SK-N-SH treated with all-trans-retinoic acid at 6 μM for 48 hours (cell line): ENCODE results near the gene FGD3.

Source experiments
- ATAC-seq: fragments of 200-7000 bp; cut with Tn5 transposase; 3 replicates; pipeline ENCODE4 v1.9.1; 2020; ENCODE audit warnings: mild to moderate bottlenecking, moderate library complexity
- ARNTL ChIP-seq: fragments of 450-650 bp; formaldehyde crosslinking; IDR thresholded peaks from 2 replicates; pipeline ENCODE4 v1.5.0; 2020; ENCODE audit warnings: low read depth, mild to moderate bottlenecking, moderate library complexity, borderline replicate concordance
- BACH2 ChIP-seq: fragments of 250-450 bp; sonication (Bioruptor Pico); IDR thresholded peaks from 2 replicates; pipeline ENCODE4 v1.9.0; 2021; ENCODE audit warnings: mild to moderate bottlenecking, borderline replicate concordance
- CSDC2 ChIP-seq: fragments of 250-450 bp; sonication (Bioruptor Pico); IDR thresholded peaks from 2 replicates; pipeline ENCODE4 v1.5.0; 2020; ENCODE audit warnings: mild to moderate bottlenecking, moderate library complexity
- ESRRG ChIP-seq: fragments of 250-450 bp; sonication (Bioruptor Pico); IDR thresholded peaks from 2 replicates; pipeline ENCODE4 v1.6.1; 2021; ENCODE audit warnings: mild to moderate bottlenecking
- GLIS3 ChIP-seq: fragments of 250-450 bp; sonication (Bioruptor Pico); IDR thresholded peaks from 2 replicates; pipeline ENCODE4 v1.5.0; 2020; ENCODE audit warnings: mild to moderate bottlenecking, moderate library complexity
- ISL1 ChIP-seq: fragments of 250-450 bp; sonication (Bioruptor Pico); IDR thresholded peaks from 2 replicates; pipeline ENCODE4 v2.1.2; 2022; ENCODE audit warnings: mild to moderate bottlenecking, moderate library complexity
- OSR1 ChIP-seq: fragments of 250-450 bp; sonication (Bioruptor Pico); IDR thresholded peaks from 2 replicates; pipeline ENCODE4 v1.8.0; 2022; ENCODE audit warnings: moderate library complexity, mild to moderate bottlenecking, inconsistent platforms
- PPARA ChIP-seq: fragments of 250-450 bp; sonication (Bioruptor Pico); IDR thresholded peaks from 2 replicates; pipeline ENCODE4 v1.5.0; 2020; ENCODE audit warnings: mild to moderate bottlenecking, borderline replicate concordance
- RARB ChIP-seq: fragments of 250-450 bp; sonication (Bioruptor Pico); IDR thresholded peaks from 2 replicates; pipeline ENCODE4 v1.8.0; 2021; ENCODE audit warnings: mild to moderate bottlenecking, moderate library complexity
- SNAI2 ChIP-seq: fragments of 250-450 bp; sonication (Bioruptor Pico); IDR thresholded peaks from 2 replicates; pipeline ENCODE4 v1.5.0; 2020; ENCODE audit warnings: mild to moderate bottlenecking, moderate library complexity
- TCF4 ChIP-seq: fragments of 250-450 bp; sonication (Bioruptor Pico); IDR thresholded peaks from 2 replicates; pipeline ENCODE4 v1.8.0; 2021; ENCODE audit warnings: mild to moderate bottlenecking, moderate library complexity, borderline replicate concordance
- TOX ChIP-seq: fragments of 250-450 bp; sonication (Bioruptor Pico); IDR thresholded peaks from 2 replicates; pipeline ENCODE4 v1.8.0; 2021; ENCODE audit warnings: mild to moderate bottlenecking, moderate library complexity, borderline replicate concordance
- ZC3H10 ChIP-seq: fragments of 250-450 bp; sonication (Bioruptor Pico); IDR thresholded peaks from 2 replicates; pipeline ENCODE4 v1.5.1; 2021; ENCODE audit warnings: mild to moderate bottlenecking, moderate library complexity
- ZFP3 ChIP-seq: fragments of 250-450 bp; sonication (Bioruptor Pico); IDR thresholded peaks from 2 replicates; pipeline ENCODE4 v1.5.0; 2020; ENCODE audit warnings: mild to moderate bottlenecking, moderate library complexity
- ZFP30 ChIP-seq: fragments of 450-650 bp; formaldehyde crosslinking; IDR thresholded peaks from 2 replicates; pipeline ENCODE4 v1.5.0; 2022; ENCODE audit warnings: mild to moderate bottlenecking, moderate library complexity
- ZNF565 ChIP-seq: fragments of 450-650 bp; formaldehyde crosslinking; conservative IDR thresholded peaks from 2 replicates; pipeline ENCODE4 v1.5.0; 2020; ENCODE audit warnings: low read depth, mild to moderate bottlenecking, moderate library complexity
- ZNF70 ChIP-seq: fragments of 450-650 bp; formaldehyde crosslinking; IDR thresholded peaks from 2 replicates; pipeline ENCODE4 v1.5.0; 2020; ENCODE audit warnings: mild to moderate bottlenecking, moderate library complexity
- TF ChIP-seq, protein P1 (sequence below): fragments of 250-450 bp; sonication (Bioruptor Pico); IDR thresholded peaks from 2 replicates; pipeline ENCODE4 v1.8.0; 2021; ENCODE audit warnings: low read depth, mild to moderate bottlenecking, moderate library complexity, borderline replicate concordance
- TF ChIP-seq, protein P2 (sequence below): fragments of 250-450 bp; sonication (Bioruptor Pico); IDR thresholded peaks from 2 replicates; pipeline ENCODE4 v1.5.0; 2020; ENCODE audit warnings: mild to moderate bottlenecking, moderate library complexity
- TF ChIP-seq, protein P3 (sequence below): fragments of 250-450 bp; sonication (Bioruptor Pico); IDR thresholded peaks from 2 replicates; pipeline ENCODE4 v1.5.1; 2020; ENCODE audit warnings: low read depth, mild to moderate bottlenecking, moderate library complexity

The FGD3 gene

DNA sequence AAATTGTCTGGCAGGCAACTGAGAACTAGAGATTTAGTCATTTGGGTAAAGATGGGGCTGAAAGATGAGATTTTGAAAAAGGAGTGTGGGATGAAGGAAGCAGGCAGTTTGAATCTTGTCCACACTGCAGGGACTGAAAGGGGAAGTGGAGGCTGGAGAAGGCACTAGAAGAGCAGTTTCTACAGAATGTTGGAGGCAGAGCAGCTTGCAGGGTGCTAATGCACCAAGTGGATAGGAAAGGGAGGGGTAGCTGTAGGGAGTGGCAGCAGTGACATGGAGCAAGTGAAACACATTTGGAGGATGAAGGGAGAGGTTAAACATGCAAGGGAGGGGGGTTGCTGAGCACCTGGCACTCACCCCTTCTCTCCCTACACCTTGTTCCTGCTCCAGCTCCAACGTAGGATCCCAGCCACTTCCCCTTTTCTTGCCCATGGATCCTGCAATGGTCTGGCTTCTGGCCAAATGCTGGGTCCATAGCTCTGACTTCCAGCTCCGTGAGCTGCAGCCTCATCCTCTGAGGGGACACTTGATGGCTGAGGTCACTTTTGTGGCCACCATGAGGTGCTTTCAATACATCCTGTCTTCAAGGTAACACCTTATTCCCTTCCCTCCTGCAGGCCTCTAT, 30.0 kb upstream of the FGD3 start:
- ATAC-seq: no peak
- TF ChIP-seq GLIS3 (CRISPR knock-in tag): no peak
- no peak for TF ChIP-seq ARNTL
- TF ChIP-seq, protein P1, sequence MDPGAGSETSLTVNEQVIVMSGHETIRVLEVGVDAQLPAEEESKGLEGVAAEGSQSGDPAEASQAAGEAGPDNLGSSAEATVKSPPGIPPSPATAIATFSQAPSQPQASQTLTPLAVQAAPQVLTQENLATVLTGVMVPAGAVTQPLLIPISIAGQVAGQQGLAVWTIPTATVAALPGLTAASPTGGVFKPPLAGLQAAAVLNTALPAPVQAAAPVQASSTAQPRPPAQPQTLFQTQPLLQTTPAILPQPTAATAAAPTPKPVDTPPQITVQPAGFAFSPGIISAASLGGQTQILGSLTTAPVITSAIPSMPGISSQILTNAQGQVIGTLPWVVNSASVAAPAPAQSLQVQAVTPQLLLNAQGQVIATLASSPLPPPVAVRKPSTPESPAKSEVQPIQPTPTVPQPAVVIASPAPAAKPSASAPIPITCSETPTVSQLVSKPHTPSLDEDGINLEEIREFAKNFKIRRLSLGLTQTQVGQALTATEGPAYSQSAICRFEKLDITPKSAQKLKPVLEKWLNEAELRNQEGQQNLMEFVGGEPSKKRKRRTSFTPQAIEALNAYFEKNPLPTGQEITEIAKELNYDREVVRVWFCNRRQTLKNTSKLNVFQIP (CRISPR knock-in tag): no peak
- TF ChIP-seq ZC3H10 (CRISPR knock-in tag): no peak
- TF ChIP-seq OSR1 (CRISPR knock-in tag): no peak
- TF ChIP-seq RARB (CRISPR knock-in tag): no peak
- TF ChIP-seq PPARA (CRISPR knock-in tag): no peak
- TF ChIP-seq, protein P2, sequence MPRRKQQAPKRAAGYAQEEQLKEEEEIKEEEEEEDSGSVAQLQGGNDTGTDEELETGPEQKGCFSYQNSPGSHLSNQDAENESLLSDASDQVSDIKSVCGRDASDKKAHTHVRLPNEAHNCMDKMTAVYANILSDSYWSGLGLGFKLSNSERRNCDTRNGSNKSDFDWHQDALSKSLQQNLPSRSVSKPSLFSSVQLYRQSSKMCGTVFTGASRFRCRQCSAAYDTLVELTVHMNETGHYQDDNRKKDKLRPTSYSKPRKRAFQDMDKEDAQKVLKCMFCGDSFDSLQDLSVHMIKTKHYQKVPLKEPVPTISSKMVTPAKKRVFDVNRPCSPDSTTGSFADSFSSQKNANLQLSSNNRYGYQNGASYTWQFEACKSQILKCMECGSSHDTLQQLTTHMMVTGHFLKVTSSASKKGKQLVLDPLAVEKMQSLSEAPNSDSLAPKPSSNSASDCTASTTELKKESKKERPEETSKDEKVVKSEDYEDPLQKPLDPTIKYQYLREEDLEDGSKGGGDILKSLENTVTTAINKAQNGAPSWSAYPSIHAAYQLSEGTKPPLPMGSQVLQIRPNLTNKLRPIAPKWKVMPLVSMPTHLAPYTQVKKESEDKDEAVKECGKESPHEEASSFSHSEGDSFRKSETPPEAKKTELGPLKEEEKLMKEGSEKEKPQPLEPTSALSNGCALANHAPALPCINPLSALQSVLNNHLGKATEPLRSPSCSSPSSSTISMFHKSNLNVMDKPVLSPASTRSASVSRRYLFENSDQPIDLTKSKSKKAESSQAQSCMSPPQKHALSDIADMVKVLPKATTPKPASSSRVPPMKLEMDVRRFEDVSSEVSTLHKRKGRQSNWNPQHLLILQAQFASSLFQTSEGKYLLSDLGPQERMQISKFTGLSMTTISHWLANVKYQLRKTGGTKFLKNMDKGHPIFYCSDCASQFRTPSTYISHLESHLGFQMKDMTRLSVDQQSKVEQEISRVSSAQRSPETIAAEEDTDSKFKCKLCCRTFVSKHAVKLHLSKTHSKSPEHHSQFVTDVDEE (CRISPR knock-in tag): no peak
- TF ChIP-seq ZFP30 (CRISPR knock-in tag): no peak
- TF ChIP-seq ZFP3 (CRISPR knock-in tag): no peak
- no peak for TF ChIP-seq SNAI2 (CRISPR knock-in tag)
- no peak for TF ChIP-seq ESRRG (CRISPR knock-in tag)
- no peak for TF ChIP-seq ISL1 (CRISPR knock-in tag)
- no peak for TF ChIP-seq CSDC2
- no peak for TF ChIP-seq ZNF565 (CRISPR knock-in tag)
- TF ChIP-seq, protein P3, sequence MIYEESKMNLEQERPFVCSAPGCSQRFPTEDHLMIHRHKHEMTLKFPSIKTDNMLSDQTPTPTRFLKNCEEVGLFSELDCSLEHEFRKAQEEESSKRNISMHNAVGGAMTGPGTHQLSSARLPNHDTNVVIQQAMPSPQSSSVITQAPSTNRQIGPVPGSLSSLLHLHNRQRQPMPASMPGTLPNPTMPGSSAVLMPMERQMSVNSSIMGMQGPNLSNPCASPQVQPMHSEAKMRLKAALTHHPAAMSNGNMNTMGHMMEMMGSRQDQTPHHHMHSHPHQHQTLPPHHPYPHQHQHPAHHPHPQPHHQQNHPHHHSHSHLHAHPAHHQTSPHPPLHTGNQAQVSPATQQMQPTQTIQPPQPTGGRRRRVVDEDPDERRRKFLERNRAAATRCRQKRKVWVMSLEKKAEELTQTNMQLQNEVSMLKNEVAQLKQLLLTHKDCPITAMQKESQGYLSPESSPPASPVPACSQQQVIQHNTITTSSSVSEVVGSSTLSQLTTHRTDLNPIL (CRISPR knock-in tag): no peak
- TF ChIP-seq BACH2 (CRISPR knock-in tag): no peak

DNA sequence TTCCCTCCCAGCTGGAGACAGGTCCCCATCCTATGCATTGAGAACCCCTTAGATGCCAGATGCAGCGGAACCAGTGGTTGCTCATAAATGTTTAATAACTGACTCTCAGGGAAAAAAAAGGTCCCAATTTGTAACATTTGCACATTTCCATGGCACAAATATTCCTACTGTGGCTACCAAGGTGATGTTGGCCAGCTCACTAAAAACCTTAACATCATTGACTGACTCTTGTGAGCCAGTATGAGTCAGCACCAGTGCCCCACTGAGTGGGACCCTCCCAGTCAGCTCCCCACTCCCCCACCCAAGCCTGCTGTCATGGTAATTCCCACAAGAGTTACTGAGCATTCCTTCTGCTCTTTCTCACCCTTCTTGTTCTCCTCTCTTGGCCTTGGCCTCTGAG, 26.9 kb upstream of the FGD3 start:
- no peak for ATAC-seq
- TF ChIP-seq, protein P2 (CRISPR knock-in tag): no peak
- TF ChIP-seq GLIS3 (CRISPR knock-in tag) (no peak), TOX (CRISPR knock-in tag) (no peak), OSR1 (CRISPR knock-in tag) (no peak), ZNF70 (CRISPR knock-in tag) (no peak), BACH2 (CRISPR knock-in tag) (no peak), ZFP3 (CRISPR knock-in tag) (no peak), ISL1 (CRISPR knock-in tag) (no peak), SNAI2 (CRISPR knock-in tag) (no peak), ESRRG (CRISPR knock-in tag) (no peak)
- TF ChIP-seq, protein P3 (CRISPR knock-in tag): no peak

DNA sequence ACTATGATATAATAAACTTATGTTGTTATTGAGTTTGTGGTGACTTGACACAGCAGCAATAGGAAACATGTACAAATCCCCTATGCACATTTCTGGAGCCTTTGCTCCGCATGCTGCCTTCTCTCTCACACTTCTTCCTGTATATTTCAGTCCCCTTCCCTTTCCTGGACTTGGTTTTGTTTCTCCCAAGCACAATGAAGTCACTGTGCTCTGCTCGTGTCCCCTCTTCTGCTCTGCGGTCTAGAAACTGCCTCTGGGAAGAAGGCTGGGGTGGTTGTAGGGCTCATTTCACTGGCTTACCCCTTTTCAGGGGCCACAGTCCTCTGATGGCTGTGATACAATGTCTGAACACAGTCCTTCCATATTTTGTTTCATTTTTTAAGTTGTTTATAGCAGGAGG, 15.7 kb upstream of the FGD3 start:
- no peak for ATAC-seq
- TF ChIP-seq OSR1 (CRISPR knock-in tag) (no peak), TCF4 (CRISPR knock-in tag) (no peak), ESRRG (CRISPR knock-in tag) (no peak), SNAI2 (CRISPR knock-in tag) (no peak), BACH2 (CRISPR knock-in tag) (no peak), ZC3H10 (CRISPR knock-in tag) (no peak), ISL1 (CRISPR knock-in tag) (no peak), ZFP3 (CRISPR knock-in tag) (no peak)
- TF ChIP-seq, protein P3 (CRISPR knock-in tag): no peak
